Cardiac muscle cell (in vitro differentiated cells and primary cell): Measurements from ENCODE around the gene GSTT4. TPM values are rescaled to one million over a fixed set of nuclear protein-coding genes. Genes with fewer than 3 reads are reported as not detected.
A peak's percentile ranks its signal among the peaks of the same experiment; 100 is the strongest.

Experiments
- DNase-seq, 2 donors: peaks; one replicate each; pipeline versions ENCODE4 v3.0.0 to v3.0.0-alpha.2; 2010 to 2017; ENCODE audit warnings: low read depth in 1 of 2, low spot score in 1 of 2
- H3K27ac ChIP-seq: fragments of 200-600 bp; sonication (generic); 2 replicates; pipeline ENCODE4 v1.5.1; 2016
- H3K27me3 ChIP-seq: fragments of 200-600 bp; sonication (generic); 2 replicates; pipeline ENCODE4 v1.6.0; 2016; ENCODE audit warnings: control low read depth
- H3K36me3 ChIP-seq: fragments of 200-600 bp; sonication (generic); 2 replicates; pipeline ENCODE4 v1.5.1; 2016; ENCODE audit warnings: control low read depth
- H3K4me1 ChIP-seq: fragments of 200-600 bp; sonication (generic); 2 replicates; pipeline ENCODE4 v1.8.1; 2017; ENCODE audit warnings: low read depth, mild to moderate bottlenecking, mixed run types
- H3K4me3 ChIP-seq: fragments of 200-600 bp; sonication (generic); 2 replicates; pipeline ENCODE4 v1.5.1; 2016; ENCODE audit warnings: mild to moderate bottlenecking
- H3K9me3 ChIP-seq: fragments of 200-600 bp; sonication (generic); 2 replicates; pipeline ENCODE4 v1.5.1; 2017; ENCODE audit warnings: low read depth, mild to moderate bottlenecking, control low read depth
- CTCF ChIP-seq: IDR thresholded peaks from 2 replicates; pipeline ENCODE4 v1.5.1; 2012; ENCODE audit warnings: low read depth, mild to moderate bottlenecking, low read length
- polyA plus RNA-seq: library from polyadenylated mRNA; unstranded; fragments of >200 nt; fragmentation: Nextera tagmentation; extraction: Ambion mirVana; gene quantifications from 2 replicates; pipeline ENCODE4 v1.2.1, GENCODE V29; 2016
- total RNA-seq: library from RNA; depleted of rRNA; stranded (reverse); fragments of >200 nt; gene quantifications from 2 replicates; pipeline ENCODE4 v1.2.3, GENCODE V29; 2016

Gene GSTT4
- total and polyA plus RNA-seq, 2 experiments from 2014 or later = not detected

GRCh38 chr22:24039046-24039445 lies 33.8 kb upstream of the GSTT4 start:
- Histone ChIP-seq H3K4me1 (no peaks in the 10 kb centered on the region), H3K4me3 (no peak overlapping the region), H3K36me3 (peaks cover 24% of the 10 kb centered on the region), H3K9me3 (no peaks in the 10 kb centered on the region), H3K27me3 (no peaks in the 10 kb centered on the region), H3K27ac (no peak overlapping the region)
- TF ChIP-seq CTCF = no peak
- DNase-seq = no peak

GRCh38 chr22:24037851-24038765 lies 32.9 kb upstream of the GSTT4 start:
- Histone ChIP-seq H3K27ac (no peak overlapping the region), H3K4me3 (no peak overlapping the region), H3K36me3 (peaks cover 24% of the 10 kb centered on the region), H3K4me1 (no peaks in the 10 kb centered on the region), H3K9me3 (no peaks in the 10 kb centered on the region), H3K27me3 (no peaks in the 10 kb centered on the region)
- no peak for TF ChIP-seq CTCF
- no peak for DNase-seq

GRCh38 chr22:24035296-24035695 lies 30.0 kb upstream of the GSTT4 start:
- Histone ChIP-seq H3K27me3 (no peaks in the 10 kb centered on the region), H3K27ac (no peak overlapping the region), H3K9me3 (no peaks in the 10 kb centered on the region), H3K4me1 (peaks cover 4% of the 10 kb centered on the region), H3K4me3 (no peak overlapping the region), H3K36me3 (peaks cover 7% of the 10 kb centered on the region)
- DNase-seq = no peak
- no peak for TF ChIP-seq CTCF

- TF ChIP-seq CTCF = no peak
- Histone ChIP-seq H3K36me3 (peaks cover 3% of the 10 kb centered on the region), H3K27me3 (no peaks in the 10 kb centered on the region), H3K27ac (no peak overlapping the region), H3K4me1 (peaks cover 6% of the 10 kb centered on the region), H3K4me3 (no peak overlapping the region), H3K9me3 (no peaks in the 10 kb centered on the region)
- DNase-seq = no peak
These were observed 28.5 kb upstream of the GSTT4 start for GRCh38 chr22:24033731-24034130.

GRCh38 chr22:24030186-24030702 lies 25.0 kb upstream of the GSTT4 start:
- peak in 1 of 2 donors; percentile 23 for DNase-seq
- no peaks in the 10 kb centered on the region for H3K36me3 ChIP-seq
- TF ChIP-seq CTCF = no peak
- H3K27me3 ChIP-seq = no peaks in the 10 kb centered on the region
- no peaks in the 10 kb centered on the region for H3K9me3 ChIP-seq
- H3K27ac ChIP-seq = no peak overlapping the region
- peaks cover 11% of the 10 kb centered on the region for H3K4me1 ChIP-seq
- H3K4me3 ChIP-seq = no peak overlapping the region
